ENCODE measurements around the gene PTER.

The PTER gene

GRCh38 chr10:16544099-16544498, 107.3 kb downstream of the PTER start:
- DNase-seq (ENCODE audit: low read depth in 2 of 2) = no peak

GRCh38 chr10:16544591-16544990, 107.8 kb downstream of the PTER start:
- no peak for DNase-seq (ENCODE audit: low read depth in 2 of 2)

- DNase-seq (ENCODE audit: low read depth in 2 of 2) = no peak
Observed at GRCh38 chr10:16545116-16545736, 108.4 kb downstream of the PTER start.

- DNase-seq (ENCODE audit: low read depth in 2 of 2) = no peak
Observed at GRCh38 chr10:16547973-16548372, 111.2 kb downstream of the PTER start.

GRCh38 chr10:16559236-16559773, 122.5 kb downstream of the PTER start:
- no peak for DNase-seq (ENCODE audit: low read depth in 2 of 2)

GRCh38 chr10:16562891-16563290, 126.1 kb downstream of the PTER start:
- DNase-seq (ENCODE audit: low read depth in 2 of 2) = no peak

Data from stimulated activated CD4-positive, alpha-beta T cell treated with anti-CD3 and anti-CD28 coated beads, Interleukin-12 subunit alpha, Interleukin-12 subunit beta, amount 100 ng/mL, for 24 hours (primary cell).